Measurements from ENCODE around the gene SAMD4A. TPM values are rescaled to one million over a fixed set of nuclear protein-coding genes. Genes with fewer than 3 reads are reported as not detected.

SAMD4A gene
- total and polyA plus RNA-seq, 8 donors: 2.9 to 12.2 (median 9.4) TPM

DNA sequence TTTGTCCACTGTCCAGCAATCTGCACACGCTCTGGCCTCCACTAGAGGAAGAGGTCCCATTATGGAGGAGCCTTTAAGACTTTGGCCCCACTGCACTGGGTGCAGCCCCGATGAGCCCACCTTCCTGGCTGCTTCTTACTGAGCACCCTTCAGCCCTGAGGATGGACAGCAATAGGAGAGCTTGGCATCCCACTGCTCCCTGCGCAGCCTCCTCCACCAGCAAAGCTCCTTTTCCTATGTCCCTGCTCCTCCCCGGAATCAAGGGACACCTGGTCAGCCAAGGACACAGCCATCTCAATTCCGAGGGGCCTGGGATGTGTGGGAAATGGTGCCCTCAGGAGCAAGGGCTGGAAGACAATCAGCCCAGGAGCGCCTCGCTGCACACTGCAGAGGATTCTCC is 241.0 kb downstream of the SAMD4A start:
- Histone ChIP-seq H3K4me3 (no peak overlapping the region), H3K27me3 (no peaks in the 10 kb centered on the region), H3K9me3 (no peaks in the 10 kb centered on the region), H3K4me1 (no peaks in the 10 kb centered on the region), H3K27ac (no peak overlapping the region), H3K36me3 (no peaks in the 10 kb centered on the region)
- DNase-seq: no peak
- WGBS, 2 donors: 80 to 83% methylated on average over 7 of the region's 7 CpGs
- no peak for FAIRE-seq
- intact Hi-C loops (cut with DNase I): no loop called here
- ATAC-seq: no peak
- TF ChIP-seq, protein P1, sequence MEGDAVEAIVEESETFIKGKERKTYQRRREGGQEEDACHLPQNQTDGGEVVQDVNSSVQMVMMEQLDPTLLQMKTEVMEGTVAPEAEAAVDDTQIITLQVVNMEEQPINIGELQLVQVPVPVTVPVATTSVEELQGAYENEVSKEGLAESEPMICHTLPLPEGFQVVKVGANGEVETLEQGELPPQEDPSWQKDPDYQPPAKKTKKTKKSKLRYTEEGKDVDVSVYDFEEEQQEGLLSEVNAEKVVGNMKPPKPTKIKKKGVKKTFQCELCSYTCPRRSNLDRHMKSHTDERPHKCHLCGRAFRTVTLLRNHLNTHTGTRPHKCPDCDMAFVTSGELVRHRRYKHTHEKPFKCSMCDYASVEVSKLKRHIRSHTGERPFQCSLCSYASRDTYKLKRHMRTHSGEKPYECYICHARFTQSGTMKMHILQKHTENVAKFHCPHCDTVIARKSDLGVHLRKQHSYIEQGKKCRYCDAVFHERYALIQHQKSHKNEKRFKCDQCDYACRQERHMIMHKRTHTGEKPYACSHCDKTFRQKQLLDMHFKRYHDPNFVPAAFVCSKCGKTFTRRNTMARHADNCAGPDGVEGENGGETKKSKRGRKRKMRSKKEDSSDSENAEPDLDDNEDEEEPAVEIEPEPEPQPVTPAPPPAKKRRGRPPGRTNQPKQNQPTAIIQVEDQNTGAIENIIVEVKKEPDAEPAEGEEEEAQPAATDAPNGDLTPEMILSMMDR (IDR thresholded peaks at IDR 0.05): no peak

DNA sequence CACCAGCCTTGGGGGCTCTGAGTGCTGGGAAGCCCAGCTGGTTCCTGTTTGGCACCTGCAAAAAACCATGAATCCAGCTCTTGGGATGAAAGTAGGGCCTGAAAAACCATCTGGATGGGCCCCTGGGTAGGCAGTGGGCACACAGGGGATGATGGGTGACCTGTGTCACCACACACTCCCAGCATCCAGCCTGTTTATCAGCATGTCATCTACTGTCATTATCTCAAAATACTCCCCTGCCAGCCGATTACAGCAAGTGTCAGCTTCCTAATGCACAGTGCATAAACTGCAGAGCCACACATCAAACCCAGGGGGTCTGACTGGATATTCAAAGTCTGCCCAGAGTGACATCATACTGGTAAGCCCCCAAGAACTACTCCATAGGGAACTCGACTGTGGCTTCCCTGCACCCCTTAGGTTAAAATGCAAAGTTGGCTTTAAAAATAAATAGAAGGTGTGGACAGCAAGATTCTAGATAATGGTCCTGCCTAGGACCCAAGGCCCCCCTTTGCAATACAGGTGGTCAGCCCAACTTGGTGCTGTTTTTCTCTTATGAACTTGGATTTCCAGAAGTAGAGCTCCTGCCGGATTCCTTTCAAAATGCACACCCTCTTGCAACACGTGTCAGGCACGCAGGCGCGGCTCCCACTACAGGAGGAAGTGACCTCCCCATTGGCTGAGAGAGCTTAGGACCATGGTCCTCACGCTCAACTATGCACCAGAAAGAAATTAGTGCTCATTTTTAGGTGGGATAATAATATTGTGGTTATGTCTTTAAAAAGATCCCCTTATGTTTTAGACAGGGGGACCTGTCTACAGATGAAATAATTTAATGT is 241.6 kb downstream of the SAMD4A start:
- no peak for DNase-seq
- H3K27ac ChIP-seq: no peak overlapping the region
- H3K27me3 ChIP-seq: no peaks in the 10 kb centered on the region
- TF ChIP-seq, protein P1 (IDR thresholded peaks at IDR 0.05): no peak
- H3K4me3 ChIP-seq: no peak overlapping the region
- no peak for ATAC-seq
- no peaks in the 10 kb centered on the region for H3K4me1 ChIP-seq
- H3K36me3 ChIP-seq: no peaks in the 10 kb centered on the region
- intact Hi-C loops (cut with DNase I): no loop called here
- no peak for FAIRE-seq
- WGBS, 2 donors: 67 to 72% methylated on average over 8 of the region's 8 CpGs
- H3K9me3 ChIP-seq: no peaks in the 10 kb centered on the region

DNA sequence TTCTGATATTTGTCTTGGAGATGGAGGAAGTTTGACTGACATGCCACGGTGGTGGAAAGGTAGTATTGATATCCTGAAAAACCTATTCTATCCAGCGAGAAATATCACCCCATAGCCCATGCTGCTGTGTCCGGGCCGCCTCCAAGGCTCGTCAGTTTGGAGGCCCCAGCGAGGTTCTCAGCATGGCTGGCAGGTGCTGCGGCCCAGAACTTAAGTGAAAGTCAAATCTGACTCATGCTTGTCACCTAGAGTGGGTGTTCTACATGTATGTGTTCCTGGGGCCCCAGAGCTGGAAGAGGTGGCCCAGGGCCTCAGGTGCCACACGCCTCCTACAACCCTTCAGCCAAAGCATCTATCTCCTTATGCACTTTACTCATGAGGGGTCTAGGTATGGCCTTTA is 242.8 kb downstream of the SAMD4A start:
- TF ChIP-seq, protein P1 (IDR thresholded peaks at IDR 0.05): no peak
- ATAC-seq: no peak
- WGBS, 2 donors: 80 to 91% methylated on average over 8 of the region's 8 CpGs
- Histone ChIP-seq H3K9me3 (no peaks in the 10 kb centered on the region), H3K4me1 (no peaks in the 10 kb centered on the region), H3K4me3 (no peak overlapping the region), H3K36me3 (no peaks in the 10 kb centered on the region), H3K27me3 (no peaks in the 10 kb centered on the region), H3K27ac (no peak overlapping the region)
- intact Hi-C loops (cut with DNase I): no loop called here
- no peak for FAIRE-seq
- no peak for DNase-seq

DNA sequence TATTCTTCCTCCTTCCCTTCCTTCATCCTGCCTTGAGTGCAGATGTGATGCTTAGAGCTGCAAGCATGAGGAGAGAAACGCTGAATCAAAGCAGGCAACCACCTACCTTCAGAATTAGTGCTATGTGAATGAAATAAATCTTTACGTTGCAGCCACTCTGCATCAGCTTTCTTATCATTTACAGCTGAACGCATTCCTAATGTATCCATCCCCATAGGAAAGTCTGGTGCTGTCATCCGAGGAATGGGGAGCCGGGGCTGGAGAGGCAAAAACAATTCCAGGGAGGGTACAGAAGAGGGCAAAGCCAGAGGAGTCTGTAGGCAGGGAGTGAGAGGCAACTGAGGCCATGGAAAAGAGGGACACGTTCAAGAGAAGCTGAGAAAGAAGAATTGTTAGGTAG is 245.7 kb downstream of the SAMD4A start:
- Histone ChIP-seq H3K27me3 (no peaks in the 10 kb centered on the region), H3K4me1 (no peaks in the 10 kb centered on the region), H3K27ac (no peak overlapping the region), H3K4me3 (no peak overlapping the region), H3K9me3 (no peaks in the 10 kb centered on the region), H3K36me3 (no peaks in the 10 kb centered on the region)
- 57 to 76% methylated on average over 6 of the region's 6 CpGs for WGBS, 2 donors
- FAIRE-seq (no peak), ATAC-seq (no peak), DNase-seq (no peak)
- intact Hi-C loops (cut with DNase I): no loop called here
- TF ChIP-seq, protein P1 (IDR thresholded peaks at IDR 0.05): no peak

DNA sequence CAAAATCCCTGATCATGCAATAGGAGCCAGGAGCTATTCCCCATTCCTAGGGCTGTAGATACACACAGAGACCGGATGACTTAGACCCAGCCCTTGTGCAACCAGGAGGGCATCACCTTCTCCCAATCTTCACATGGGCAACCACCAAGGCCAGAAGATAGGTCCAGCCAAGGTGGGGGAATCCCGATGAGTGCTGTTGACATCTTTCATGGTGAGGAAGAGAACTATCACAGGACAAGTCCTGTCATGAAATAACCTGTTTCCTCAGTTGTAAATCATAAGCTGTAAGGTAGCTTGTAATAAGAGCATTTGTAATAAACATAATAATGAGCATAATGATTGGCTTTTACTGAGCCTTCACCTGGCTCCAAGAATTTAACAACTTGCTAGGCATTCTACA is 246.2 kb downstream of the SAMD4A start:
- H3K36me3 ChIP-seq: no peaks in the 10 kb centered on the region
- no peaks in the 10 kb centered on the region for H3K4me1 ChIP-seq
- H3K27ac ChIP-seq: no peak overlapping the region
- no peak overlapping the region for H3K4me3 ChIP-seq
- no peaks in the 10 kb centered on the region for H3K27me3 ChIP-seq
- WGBS, 2 donors: 64 to 71% methylated on average over 2 of the region's 2 CpGs
- H3K9me3 ChIP-seq: no peaks in the 10 kb centered on the region
- no peak for ATAC-seq
- no peak for FAIRE-seq
- no peak for DNase-seq
- TF ChIP-seq, protein P1 (IDR thresholded peaks at IDR 0.05): no peak
- intact Hi-C loops (cut with DNase I): no loop called here
